Gastroesophageal sphincter (tissue), 4 donors: Measurements from ENCODE around the gene NAIF1. TPM values are rescaled to one million over a fixed set of nuclear protein-coding genes. Genes with fewer than 3 reads are reported as not detected.

Experiments
- ATAC-seq: fragments of 150-250 bp; one replicate; pipeline ENCODE4 v1.9.1; 2016; ENCODE audit warnings: mild to moderate bottlenecking, moderate library complexity
- H3K27ac ChIP-seq, 4 donors: fragments of 200-600 bp; sonication (generic) in 3 of 4; 1 replicate in 3 of 4; 2 replicates in 1 of 4; pipeline ENCODE4 v1.5.1; 2016 to 2019
- H3K27me3 ChIP-seq: fragments of 200-600 bp; sonication (generic); one replicate; pipeline ENCODE4 v1.5.1; 2019
- H3K36me3 ChIP-seq, 2 donors: fragments of 200-600 bp; sonication (generic); one replicate each; pipeline ENCODE4 v1.5.1; 2019; ENCODE audit warnings: control low read depth in 1 of 2
- H3K4me1 ChIP-seq, 3 donors: fragments of 200-600 bp; sonication (generic); 1 replicate in 2 of 3; 2 replicates in 1 of 3; pipeline ENCODE4 v1.5.1; 2016 to 2019; ENCODE audit warnings: control low read depth in 2 of 3
- H3K4me3 ChIP-seq, 2 donors: fragments of 200-600 bp; sonication (generic); one replicate each; pipeline ENCODE4 v1.5.1; 2019; ENCODE audit warnings: mild to moderate bottlenecking in 1 of 2, moderate library complexity in 1 of 2
- H3K9me3 ChIP-seq, 3 donors: fragments of 200-600 bp; sonication (generic); one replicate each; pipeline ENCODE4 v1.5.1; 2017 to 2019; ENCODE audit warnings: control low read depth in 2 of 3
- CTCF ChIP-seq, 4 experiments: fragments of 200-600 bp in 2 of 4; fragments of 450-650 bp in 2 of 4; sonication (generic) in 1 of 4; IDR thresholded peaks; one replicate each; pipeline ENCODE4 v1.5.1; 2017 to 2019; ENCODE audit warnings: antibody characterized with exemption in 4 of 4, mild to moderate bottlenecking in 2 of 4, moderate library complexity in 2 of 4
- EP300 ChIP-seq: sonication (generic); formaldehyde crosslinking; IDR thresholded peaks from one replicate; pipeline ENCODE4 v1.6.1; 2017; ENCODE audit warnings: antibody characterized with exemption, mild to moderate bottlenecking
- POLR2A ChIP-seq, 2 donors: fragments of 450-650 bp; IDR thresholded peaks; one replicate each; pipeline ENCODE4 v1.6.1; 2017; ENCODE audit warnings: antibody characterized with exemption in 2 of 2, mild to moderate bottlenecking in 2 of 2, moderate library complexity in 1 of 2
- POLR2AphosphoS5 ChIP-seq: sonication (generic); formaldehyde crosslinking; IDR thresholded peaks from one replicate; pipeline ENCODE4 v1.6.1; 2017; ENCODE audit warnings: antibody characterized with exemption
- WGBS, 2 donors: methylation state at CpG; one replicate each; pipeline ENCODE4 v1.1.5; 2018; ENCODE audit warnings: low coverage in 1 of 2; 5-methylcytosine and 5-hydroxymethylcytosine counted together
- total RNA-seq, 4 donors: library from RNA; depleted of rRNA; stranded (reverse); fragments of >200 nt; gene quantifications; one replicate each; pipeline ENCODE4 v1.1.0, GENCODE V29; 2016

NAIF1 gene
- total RNA-seq, 4 donors from 2014 or later = 5.3 to 11.4 (median 8.6) TPM

GRCh38 chr9:128099231-128099931 lies 32.3 kb upstream of the NAIF1 start:
- H3K27ac ChIP-seq = peak overlapping the region; percentile 81 to 99 (median 95)
- no peak for TF ChIP-seq CTCF (IDR thresholded peaks at IDR 0.05)
- TF ChIP-seq POLR2A (IDR thresholded peaks at IDR 0.05) = no peak
- no peak for TF ChIP-seq EP300
- TF ChIP-seq POLR2AphosphoS5 = no peak
- ATAC-seq = no peak
- H3K27me3 ChIP-seq = no peaks in the 10 kb centered on the region
- peaks cover 0 to 38% of the 10 kb centered on the region in 2 donors for H3K36me3 ChIP-seq
- H3K4me3 ChIP-seq = peak overlapping the region; percentile 35 to 60
- peaks cover 11 to 97% (median 31%) of the 10 kb centered on the region in 3 donors for H3K4me1 ChIP-seq
- H3K9me3 ChIP-seq = no peaks in the 10 kb centered on the region
- 26 to 47% methylated on average over 5 to 9 of the region's 16 CpGs for WGBS, 2 donors

GRCh38 chr9:128098297-128099230 lies 31.4 kb upstream of the NAIF1 start:
- ATAC-seq = peak; percentile 83
- WGBS, 2 donors = 4 to 6% methylated on average over 11 to 19 of the region's 32 CpGs
- H3K9me3 ChIP-seq = no peaks in the 10 kb centered on the region

GRCh38 chr9:128097543-128098296 lies 30.6 kb upstream of the NAIF1 start:
- H3K27me3 ChIP-seq = no peaks in the 10 kb centered on the region
- peak overlapping the region; percentile 81 to 99 (median 95) for H3K27ac ChIP-seq
- no peak for ATAC-seq
- peak overlapping the region in 1 of 2 donors; percentile 60 for H3K4me3 ChIP-seq
- peaks cover 11 to 96% (median 43%) of the 10 kb centered on the region in 3 donors for H3K4me1 ChIP-seq
- no peaks in the 10 kb centered on the region for H3K9me3 ChIP-seq
- 28 to 73% methylated on average over 3 to 8 of the region's 13 CpGs for WGBS, 2 donors
- no peak for TF ChIP-seq EP300
- no peak for TF ChIP-seq POLR2A (IDR thresholded peaks at IDR 0.05)
- TF ChIP-seq POLR2AphosphoS5 = no peak
- no peak for TF ChIP-seq CTCF (IDR thresholded peaks at IDR 0.05)
- H3K36me3 ChIP-seq = peaks cover 0 to 21% of the 10 kb centered on the region in 2 donors

More at GRCh38 chr9:128098297-128099230, 31.4 kb upstream of the NAIF1 start:
- Histone ChIP-seq H3K4me3 (peak overlapping the region; percentile 35 to 60), H3K27me3 (no peaks in the 10 kb centered on the region), H3K27ac (peak overlapping the region; percentile 81 to 99 (median 95)), H3K4me1 (peaks cover 11 to 95% (median 35%) of the 10 kb centered on the region in 3 donors), H3K36me3 (peaks cover 0 to 30% of the 10 kb centered on the region in 2 donors)
- TF ChIP-seq EP300 = peak; percentile 40
- TF ChIP-seq POLR2AphosphoS5 = peak; percentile 99
- TF ChIP-seq POLR2A (IDR thresholded peaks at IDR 0.05) = peak; percentile 95 to 97
- peak in 1 of 4 experiments; percentile 2 for TF ChIP-seq CTCF (IDR thresholded peaks at IDR 0.05)

- H3K9me3 ChIP-seq = no peaks in the 10 kb centered on the region
- 81 to 83% methylated on average over 16 of the region's 19 CpGs for WGBS, 2 donors
- no peaks in the 10 kb centered on the region for H3K27me3 ChIP-seq
- peak overlapping the region; percentile 81 to 99 (median 95) for H3K27ac ChIP-seq
- TF ChIP-seq POLR2A (IDR thresholded peaks at IDR 0.05) (no peak), EP300 (no peak), POLR2AphosphoS5 (no peak), CTCF (IDR thresholded peaks at IDR 0.05) (no peak)
- H3K36me3 ChIP-seq = peaks cover 0 to 13% of the 10 kb centered on the region in 2 donors
- no peak for ATAC-seq
- peaks cover 11 to 97% (median 49%) of the 10 kb centered on the region in 3 donors for H3K4me1 ChIP-seq
- H3K4me3 ChIP-seq = no peak overlapping the region
Observed at GRCh38 chr9:128096616-128097536, 29.8 kb upstream of the NAIF1 start.
